PC-3 (cell line): ENCODE results near the gene PEX11G. TPM values are rescaled to one million over a fixed set of nuclear protein-coding genes. Genes with fewer than 3 reads are reported as not detected.
"Not testable (repeated sequence)": the region's sequence is repeated elsewhere in the genome, so short reads cannot be mapped to it uniquely, and the experiment has no call there.

Experiments used
- ATAC-seq: fragments of 200-7000 bp; cut with Tn5 transposase; 2 replicates; pipeline ENCODE4 v1.9.1; 2020; ENCODE audit warnings: mild to moderate bottlenecking, moderate library complexity
- BruUV-seq: library from RNA; stranded (reverse); fragments of 400-500 nt; replicated peaks from 2 replicates; lab custom pipeline; 2021; lab: Mats Ljungman, UMichigan
- CTCF ChIA-PET: fragments of 300-600 bp; sonication (Branson Sonifier 250); formaldehyde crosslinking; loops from one replicate; lab custom pipeline; 2022; ENCODE audit warnings: antibody characterized with exemption; lab: Charles Lee
- POLR2A ChIA-PET: fragments of 300-600 bp; sonication (Branson Sonifier 250); formaldehyde crosslinking; loops from one replicate; lab custom pipeline; 2022; ENCODE audit warnings: antibody characterized with exemption; ENCODE audit not compliant: unreplicated experiment; lab: Charles Lee
- DNase-seq: peaks from one replicate; pipeline ENCODE4 v3.0.0-alpha.2; 2015
- H2AFZ ChIP-seq: fragments of 300-600 bp; sonication (generic); 2 replicates; pipeline ENCODE4 v1.6.0; 2016; ENCODE audit warnings: antibody characterized with exemption, low read length
- H3F3A ChIP-seq: fragments of 300-600 bp; sonication (generic); one replicate; pipeline ENCODE4 v1.6.0; 2017; ENCODE audit warnings: antibody characterized with exemption, low read length, control low read depth, mild to moderate bottlenecking; ENCODE audit not compliant: unreplicated experiment
- H3K27ac ChIP-seq: fragments of 300-600 bp; sonication (generic); 2 replicates; pipeline ENCODE4 v1.5.1; 2016; ENCODE audit warnings: mild to moderate bottlenecking, low read length
- H3K27me3 ChIP-seq: fragments of 300-600 bp; sonication (generic); 2 replicates; pipeline ENCODE4 v1.6.1; 2016; ENCODE audit warnings: low read length, mixed read lengths
- H3K36me3 ChIP-seq: fragments of 300-600 bp; sonication (generic); 2 replicates; pipeline ENCODE4 v1.6.1; 2016; ENCODE audit warnings: low read depth, mixed run types, low read length, mixed read lengths
- H3K4me1 ChIP-seq: fragments of 300-600 bp; sonication (generic); 2 replicates; pipeline ENCODE4 v1.5.1; 2016; ENCODE audit warnings: low read length; ENCODE audit not compliant: insufficient read depth
- H3K4me2 ChIP-seq: fragments of 300-600 bp; sonication (generic); 2 replicates; pipeline ENCODE4 v1.6.0; 2016; ENCODE audit warnings: low read length
- H3K4me3 ChIP-seq: fragments of 300-600 bp; sonication (generic); 2 replicates; pipeline ENCODE4 v1.5.1; 2016; ENCODE audit warnings: mild to moderate bottlenecking, low read length, mixed read lengths
- H3K79me2 ChIP-seq: fragments of 300-600 bp; sonication (generic); 2 replicates; pipeline ENCODE4 v1.6.1; 2017; ENCODE audit warnings: low read length, mixed read lengths
- H3K9ac ChIP-seq: fragments of 300-600 bp; sonication (generic); 2 replicates; pipeline ENCODE4 v1.6.0; 2016; ENCODE audit warnings: mild to moderate bottlenecking, low read length
- H3K9me2 ChIP-seq: fragments of 300-600 bp; sonication (generic); replicated peaks from 2 replicates; pipeline ENCODE4 v1.6.1; 2016; ENCODE audit warnings: mixed run types, low read length, mixed read lengths
- H3K9me3 ChIP-seq: fragments of 300-600 bp; sonication (generic); 2 replicates; pipeline ENCODE4 v1.6.1; 2016; ENCODE audit warnings: low read length, mixed read lengths
- H4K20me1 ChIP-seq: fragments of 300-600 bp; sonication (generic); 2 replicates; pipeline ENCODE4 v1.6.1; 2016; ENCODE audit warnings: low read length, mixed read lengths
- CTCF ChIP-seq: fragments of 300-600 bp; sonication (generic); conservative IDR thresholded peaks from 2 replicates; pipeline ENCODE4 v1.5.1; 2017; ENCODE audit warnings: antibody characterized with exemption, low read depth, mild to moderate bottlenecking, low read length
- EZH2 ChIP-seq: fragments of 300-600 bp; sonication (generic); IDR thresholded peaks from one replicate; pipeline ENCODE4 v1.6.1; 2017; ENCODE audit warnings: antibody characterized with exemption, mild to moderate bottlenecking, low read length; ENCODE audit not compliant: unreplicated experiment
- EZH2phosphoT487 ChIP-seq: fragments of 300-600 bp; sonication (generic); IDR thresholded peaks from 2 replicates; pipeline ENCODE4 v1.6.1; 2018; ENCODE audit warnings: mild to moderate bottlenecking, antibody characterized with exemption, low read length, borderline replicate concordance
- intact Hi-C: fragments of 100-400 bp; cut with micrococcal nuclease; formaldehyde crosslinking; loops from 2 replicates; pipeline ENCODE4 v1.9.0; 2023
- total RNA-seq: library from RNA; depleted of rRNA; stranded (reverse); fragments of >200 nt; gene quantifications from 2 replicates; pipeline ENCODE4 v1.2.3, GENCODE V29; 2014

The PEX11G gene
- total RNA-seq, 1 experiment from 2014 or later = 6.6 TPM

DNA sequence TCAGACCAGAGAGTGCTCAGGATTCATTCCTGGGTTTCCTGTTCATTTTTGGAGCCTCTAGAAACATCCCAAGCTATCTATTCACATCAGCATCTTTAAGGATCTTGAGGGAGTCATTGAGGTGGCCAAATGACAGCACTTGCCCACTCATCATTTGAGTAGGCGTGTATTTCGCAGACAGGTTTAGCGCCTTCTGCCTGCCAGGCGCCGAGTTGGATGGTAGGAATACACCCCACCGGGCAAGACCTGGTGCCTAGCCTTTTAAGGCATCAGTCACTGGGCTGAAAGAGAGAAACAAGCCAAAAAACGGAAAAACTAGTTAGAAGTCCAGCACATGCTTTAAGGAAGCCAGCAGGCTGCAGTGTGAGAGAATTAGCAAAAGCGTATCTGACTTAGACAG is 33.8 kb downstream of the PEX11G start:
- Histone ChIP-seq H2AFZ (no peak overlapping the region), H3K27me3 (no peaks in the 10 kb centered on the region), H4K20me1 (no peaks in the 10 kb centered on the region), H3K9me2 (no peaks in the 10 kb centered on the region), H3K27ac (no peak overlapping the region), H3K9ac (no peak overlapping the region), H3K9me3 (peaks cover 10% of the 10 kb centered on the region; the same call in 1 of the 2 replicates), H3F3A (no peaks in the 10 kb centered on the region), H3K4me3 (no peak overlapping the region), H3K4me1 (no peaks in the 10 kb centered on the region), H3K4me2 (no peak overlapping the region), H3K36me3 (peaks cover 60% of the 10 kb centered on the region), H3K79me2 (peaks cover 18% of the 10 kb centered on the region)
- no peak for TF ChIP-seq CTCF
- no peak for TF ChIP-seq EZH2
- no peak for TF ChIP-seq EZH2phosphoT487
- no peak for ATAC-seq
- ChIA-PET POLR2A (no interaction called here), CTCF (no interaction called here)
- intact Hi-C loops = no loop called here
- DNase-seq = no peak
- no TSS peak for BruUV-seq

- no peak overlapping the region for H3K4me2 ChIP-seq
- BruUV-seq = no TSS peak
- H3K27ac ChIP-seq = no peak overlapping the region
- peak; percentile 31 for DNase-seq
- no peaks in the 10 kb centered on the region for H4K20me1 ChIP-seq
- H3K36me3 ChIP-seq = peaks cover 73% of the 10 kb centered on the region
- TF ChIP-seq EZH2phosphoT487 (no peak), EZH2 (no peak), CTCF (no peak)
- ChIA-PET POLR2A (no interaction called here), CTCF (no interaction called here)
- no peak overlapping the region for H3K4me3 ChIP-seq
- H3K79me2 ChIP-seq = peaks cover 18% of the 10 kb centered on the region
- H3K9ac ChIP-seq = no peak overlapping the region
- H3K4me1 ChIP-seq = no peaks in the 10 kb centered on the region
- H2AFZ ChIP-seq = no peak overlapping the region
- no peak for ATAC-seq
- H3F3A ChIP-seq = no peaks in the 10 kb centered on the region
- no peaks in the 10 kb centered on the region for H3K9me2 ChIP-seq
- intact Hi-C loops = no loop called here
- H3K27me3 ChIP-seq = no peaks in the 10 kb centered on the region
- peaks cover 10% of the 10 kb centered on the region; the same call in 1 of the 2 replicates for H3K9me3 ChIP-seq
Observed at GRCh38 chr19:7450243-7451223, 38.3 kb downstream of the PEX11G start.

GRCh38 chr19:7449391-7450070 is 39.3 kb downstream of the PEX11G start:
- ATAC-seq, CTCF ChIA-PET, intact Hi-C loops, DNase-seq, H3F3A ChIP-seq, H3K4me2 ChIP-seq, H3K4me1 ChIP-seq, H3K4me3 ChIP-seq, H4K20me1 ChIP-seq, H3K9ac ChIP-seq, H2AFZ ChIP-seq, BruUV-seq, H3K9me2 ChIP-seq, H3K27me3 ChIP-seq, POLR2A ChIA-PET, H3K27ac ChIP-seq: not testable (repeated sequence)
- peaks cover 15% of the 10 kb centered on the region for H3K79me2 ChIP-seq
- H3K9me3 ChIP-seq = peaks cover 10% of the 10 kb centered on the region; the same call in 1 of the 2 replicates
- peaks cover 71% of the 10 kb centered on the region for H3K36me3 ChIP-seq
